Left renal cortex interstitium (tissue), 4 donors: Measurements from ENCODE around the gene B9D1. TPM values are rescaled to one million over a fixed set of nuclear protein-coding genes. Genes with fewer than 3 reads are reported as not detected.

Experiments used
- DNase-seq, 4 donors: peaks; one replicate each; pipeline ENCODE4 v3.0.0-alpha.2; 2013; ENCODE audit warnings: low read depth in 4 of 4, low spot score in 2 of 4, missing footprints in 1 of 4
- polyA plus RNA-seq, 4 donors: library from polyadenylated mRNA; unstranded; fragments of 120-200 nt; gene quantifications; one replicate each; pipeline ENCODE4 v1.2.1, GENCODE V29; 2013; ENCODE audit not compliant: insufficient read length in 4 of 4

B9D1 gene
- polyA plus RNA-seq, 4 donors, result 32.3 to 51.0 (median 42.9) TPM

GRCh38 chr17:19327031-19327783, 35.3 kb downstream of the B9D1 start:
- DNase-seq, result no peak

DNA sequence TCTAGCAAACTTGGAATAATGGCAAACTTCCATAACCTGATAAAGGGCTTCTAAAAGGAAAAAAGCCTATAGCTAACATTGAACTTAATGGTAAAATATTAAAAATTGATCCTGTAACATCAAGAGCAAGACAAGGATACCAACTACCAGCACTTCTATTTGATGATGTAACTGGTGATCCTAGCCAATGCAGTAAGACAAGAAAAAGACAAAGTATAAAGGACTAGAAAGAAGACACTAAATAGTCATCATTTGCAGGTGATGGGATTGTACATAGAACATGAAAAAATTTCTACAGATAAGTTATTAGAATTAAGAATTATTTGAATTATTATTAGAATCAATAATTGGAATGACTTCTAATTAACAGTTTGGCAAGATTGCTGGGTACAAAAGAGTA, 37.0 kb downstream of the B9D1 start:
- DNase-seq, result no peak

GRCh38 chr17:19322861-19323260, 39.7 kb downstream of the B9D1 start:
- no peak for DNase-seq

DNA sequence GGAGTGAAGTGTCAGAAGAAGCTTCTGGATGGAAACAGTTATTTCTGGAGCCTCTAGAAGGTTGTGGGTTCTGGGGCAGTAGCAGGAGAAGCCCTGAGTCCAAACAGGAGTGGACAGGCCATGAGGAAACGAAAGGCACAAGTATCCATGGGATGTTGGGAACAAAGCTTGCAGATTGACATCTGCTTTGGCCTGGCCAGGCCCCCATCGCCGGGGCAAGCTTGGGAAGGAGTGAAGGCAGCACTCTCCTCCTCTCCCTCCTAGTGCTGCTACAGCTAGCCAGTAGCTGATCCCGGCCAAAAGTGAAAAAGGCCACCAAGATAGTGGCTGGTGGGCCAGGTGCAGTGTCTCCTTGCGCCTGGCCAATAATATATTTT, 40.4 kb downstream of the B9D1 start:
- DNase-seq, result no peak

GRCh38 chr17:19321481-19322128, 40.9 kb downstream of the B9D1 start:
- no peak for DNase-seq

DNA sequence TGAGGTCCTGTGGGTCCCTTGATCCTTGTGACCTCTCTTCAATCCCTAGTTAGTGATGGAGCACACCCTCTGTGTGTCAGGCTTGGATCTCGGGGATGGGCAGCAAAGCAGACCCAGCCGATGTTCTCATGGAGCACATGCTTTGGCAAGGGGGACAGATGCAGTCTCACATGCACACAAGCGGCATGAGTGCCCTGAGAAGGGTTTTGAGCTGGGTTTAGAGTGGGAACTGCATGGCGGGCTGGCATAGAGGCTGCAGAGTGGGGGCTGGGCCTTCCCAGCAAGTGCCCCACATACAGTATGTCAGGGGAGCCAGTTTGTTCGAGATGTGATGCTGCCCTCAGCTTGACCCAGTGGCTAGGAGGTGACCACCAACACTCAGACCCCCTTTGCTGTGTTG, 41.6 kb downstream of the B9D1 start:
- DNase-seq, result no peak

DNA sequence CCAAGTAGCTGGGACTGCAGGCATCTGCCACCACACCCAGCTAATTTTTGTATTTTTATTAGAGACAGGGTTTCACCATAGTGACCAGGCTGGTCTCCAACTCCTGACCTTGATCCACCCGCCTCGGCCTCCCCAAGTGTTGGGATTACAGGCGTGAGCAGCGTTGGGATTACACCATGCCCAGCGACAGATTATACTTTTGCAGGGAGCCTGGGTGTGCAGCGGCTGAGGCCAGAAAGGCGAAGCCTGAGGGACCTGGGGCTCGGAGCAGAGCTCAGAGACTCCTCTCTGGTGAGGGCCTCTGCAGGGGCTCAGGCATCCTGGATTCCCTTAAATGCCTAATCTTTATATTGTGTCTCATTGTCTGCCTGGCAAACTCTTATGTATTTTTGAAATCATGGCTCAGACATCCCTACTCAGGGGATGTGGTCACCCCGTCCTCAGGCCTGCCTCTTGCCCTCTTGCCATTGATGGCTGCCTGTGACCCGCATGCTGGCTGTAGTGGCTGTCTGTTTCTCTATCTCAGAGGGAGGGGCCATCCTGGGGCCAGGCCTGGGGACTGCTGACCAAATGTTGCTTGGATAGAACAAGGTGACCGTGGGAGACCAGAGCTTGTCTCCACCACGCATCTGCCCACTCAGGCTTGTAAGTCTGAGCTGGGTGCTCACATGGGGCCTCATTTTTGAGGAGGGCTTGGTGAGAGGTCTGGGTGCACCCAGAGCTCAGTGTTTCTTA, 42.6 kb downstream of the B9D1 start:
- no peak for DNase-seq

- DNase-seq, result no peak
These were observed 43.9 kb downstream of the B9D1 start for GRCh38 chr17:19318611-19319010.

DNA sequence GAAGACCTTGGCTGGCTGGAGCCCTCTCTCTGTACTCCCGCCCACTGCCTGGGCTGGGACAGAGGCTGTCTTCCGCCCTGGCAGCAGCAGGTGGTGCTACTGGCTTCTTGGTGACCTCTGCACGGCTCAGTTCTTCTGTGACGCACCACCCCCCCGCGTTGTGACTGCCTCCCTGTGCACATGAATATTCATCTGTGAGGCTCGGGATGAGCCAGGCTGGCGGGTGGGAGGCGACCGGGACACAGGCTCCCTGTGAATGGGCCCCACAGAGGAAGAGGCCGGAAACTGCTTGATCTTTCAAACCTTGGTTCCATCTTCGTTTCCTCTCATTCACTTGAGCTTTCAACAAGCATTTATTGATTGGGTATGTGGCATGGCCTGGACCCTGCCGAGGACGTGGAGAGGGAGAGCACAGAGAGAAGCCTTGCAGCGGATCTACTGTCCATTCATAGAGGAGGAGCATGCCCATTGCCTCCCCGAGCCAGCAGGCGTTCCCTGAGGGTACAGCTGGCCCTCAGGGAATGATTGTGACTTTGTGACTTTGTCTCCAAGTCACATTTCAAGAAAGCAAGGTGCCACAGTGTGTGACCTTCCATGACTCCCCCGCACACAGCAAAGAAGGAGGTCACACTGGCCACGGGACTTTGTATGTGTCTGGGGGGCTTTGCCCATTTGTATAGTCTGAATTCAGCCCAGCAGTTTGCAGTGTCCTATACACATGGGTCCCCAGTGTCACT, 45.0 kb downstream of the B9D1 start:
- DNase-seq, result peak; percentile 58 to 90 (median 82)

DNA sequence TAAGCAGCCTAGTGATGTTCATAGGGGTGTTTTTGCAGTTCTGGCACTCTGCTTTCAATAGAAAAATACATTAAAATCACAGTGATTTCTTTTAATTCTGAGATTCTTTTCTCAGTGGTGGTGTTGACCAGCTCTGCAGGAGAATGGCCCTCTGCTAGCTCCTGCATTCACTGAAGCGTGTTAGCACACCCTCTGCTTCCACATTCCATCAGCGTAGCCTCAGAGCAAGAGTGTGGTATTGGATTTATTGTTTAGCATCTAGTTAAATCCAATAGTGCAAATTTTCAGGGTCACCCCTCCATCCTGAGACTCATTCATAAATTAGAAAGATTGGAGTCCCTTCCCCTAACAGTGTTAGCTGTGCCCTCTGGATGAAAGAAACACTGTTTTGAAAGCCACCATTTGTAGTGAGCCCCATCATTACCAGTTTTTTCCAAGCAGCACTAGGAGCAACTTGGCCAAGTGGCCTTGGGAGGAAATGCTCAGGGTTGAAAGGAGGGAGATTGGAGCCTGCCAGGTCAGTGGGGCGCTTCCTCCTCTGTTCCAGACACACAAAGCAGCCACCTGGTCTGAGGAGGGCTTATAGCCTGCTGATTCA, 45.7 kb downstream of the B9D1 start:
- peak in 2 of 4 donors; percentile 53 to 62 for DNase-seq

GRCh38 chr17:19315104-19315503, 47.4 kb downstream of the B9D1 start:
- no peak for DNase-seq

- DNase-seq, result no peak
These were observed 48.5 kb downstream of the B9D1 start for GRCh38 chr17:19313746-19314651.

DNA sequence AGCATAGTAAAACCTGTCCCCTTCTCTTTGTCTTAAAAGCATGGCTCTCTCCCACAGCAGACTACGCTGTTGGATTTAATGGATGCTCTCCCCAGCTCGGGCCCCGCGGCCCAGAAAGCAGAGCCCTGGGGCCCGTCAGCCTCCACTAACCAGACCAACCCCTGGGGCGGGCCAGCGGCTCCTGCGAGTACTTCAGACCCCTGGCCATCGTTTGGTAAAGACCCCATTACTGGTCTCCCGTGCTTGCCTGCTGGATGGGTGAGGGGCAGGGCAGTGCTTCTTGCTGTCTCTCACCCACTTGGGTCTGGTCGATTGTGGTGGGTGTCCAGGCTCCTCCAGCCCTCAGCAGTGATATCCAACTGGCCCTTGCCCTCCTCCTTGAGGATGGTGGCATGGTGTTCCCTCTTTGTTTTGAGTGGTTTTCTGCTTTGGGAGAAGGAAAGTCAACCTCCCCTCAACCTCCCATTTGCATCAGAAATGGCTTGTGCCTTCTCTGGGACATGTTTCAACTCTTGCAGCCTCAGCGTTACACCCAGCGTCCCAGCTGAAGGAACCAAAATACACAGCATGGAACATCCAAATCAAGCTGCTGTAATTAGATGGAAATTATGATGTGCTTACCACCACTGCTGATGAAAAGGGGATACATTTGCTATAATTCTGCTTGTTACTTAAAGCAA, 49.3 kb downstream of the B9D1 start:
- DNase-seq, result no peak

- no peak for DNase-seq
These were observed 50.1 kb downstream of the B9D1 start for GRCh38 chr17:19312406-19312805.

DNA sequence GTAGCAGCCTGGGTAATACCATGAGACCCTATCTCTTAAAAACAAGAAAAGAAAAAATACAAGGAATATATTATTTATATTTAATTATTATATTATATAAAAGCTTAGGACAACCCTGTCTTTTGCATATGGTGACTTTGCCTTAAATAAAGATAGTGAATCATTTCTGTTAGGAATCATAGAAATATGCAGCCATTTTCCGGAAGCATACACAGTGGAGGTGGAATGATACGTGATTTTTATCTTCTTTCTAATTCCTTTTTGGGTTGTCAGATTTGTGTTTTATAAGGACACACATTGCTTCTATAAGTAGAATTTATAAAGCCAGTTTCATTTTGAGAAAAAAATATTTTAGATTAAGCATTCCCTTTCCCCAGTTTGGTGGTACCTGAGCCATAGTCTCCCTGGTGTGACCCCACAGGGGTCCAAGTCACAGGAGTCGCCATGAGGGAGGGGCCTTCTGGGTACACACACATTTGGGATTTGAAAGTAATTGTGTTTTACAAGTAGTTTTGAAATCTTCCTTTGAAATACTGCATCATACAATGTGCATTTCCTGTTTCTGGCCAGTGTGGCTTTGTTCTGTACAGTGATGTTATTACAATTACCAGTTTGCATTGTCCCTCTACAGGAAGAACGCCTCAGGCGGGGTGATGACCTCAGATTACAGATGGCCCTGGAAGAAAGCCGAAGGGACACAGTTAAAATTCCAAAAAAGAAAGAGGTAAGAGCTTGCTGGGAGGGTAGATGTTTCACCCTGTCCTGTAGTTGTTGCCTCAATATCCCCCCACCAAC, 50.9 kb downstream of the B9D1 start:
- DNase-seq, result no peak

DNA sequence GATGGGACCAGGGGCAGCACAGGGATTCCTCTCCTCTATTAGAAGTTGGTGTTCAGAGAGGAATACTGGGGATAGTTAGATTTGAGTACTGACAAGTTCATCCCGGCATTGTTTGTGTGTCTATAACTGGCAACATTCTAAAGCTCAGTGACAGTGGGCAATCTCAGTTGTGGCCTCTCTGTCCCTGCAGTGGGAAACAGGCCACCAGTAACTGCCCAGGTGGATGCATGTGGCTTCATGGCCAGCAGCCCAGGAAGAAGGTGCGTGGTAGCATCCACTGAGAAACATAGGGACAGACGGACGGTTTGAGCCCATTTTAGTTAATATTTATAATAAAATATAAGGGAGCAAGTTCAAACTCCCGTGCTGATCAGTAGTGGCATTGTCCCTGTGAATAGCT, 51.5 kb downstream of the B9D1 start:
- DNase-seq, result no peak

DNA sequence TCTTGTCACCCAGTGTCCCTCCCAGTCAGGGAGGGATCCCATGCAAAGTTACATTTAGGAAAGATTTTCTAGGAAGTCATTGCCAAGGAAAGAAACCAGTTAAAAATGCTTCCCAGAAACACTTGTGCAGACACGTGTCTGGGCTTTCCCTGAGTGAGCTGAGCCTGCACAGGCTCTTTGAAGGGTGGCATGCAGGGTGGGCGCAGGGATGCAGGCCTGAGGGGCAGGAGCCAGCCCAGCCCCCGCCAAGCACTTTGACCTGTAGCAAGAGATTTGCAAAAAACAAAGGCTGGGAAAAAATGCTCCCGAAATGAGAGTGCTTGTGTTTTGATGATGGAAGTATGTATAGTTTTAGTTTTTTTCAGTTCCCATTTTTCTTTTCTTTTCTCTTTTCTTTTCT, 52.4 kb downstream of the B9D1 start:
- no peak for DNase-seq

DNA sequence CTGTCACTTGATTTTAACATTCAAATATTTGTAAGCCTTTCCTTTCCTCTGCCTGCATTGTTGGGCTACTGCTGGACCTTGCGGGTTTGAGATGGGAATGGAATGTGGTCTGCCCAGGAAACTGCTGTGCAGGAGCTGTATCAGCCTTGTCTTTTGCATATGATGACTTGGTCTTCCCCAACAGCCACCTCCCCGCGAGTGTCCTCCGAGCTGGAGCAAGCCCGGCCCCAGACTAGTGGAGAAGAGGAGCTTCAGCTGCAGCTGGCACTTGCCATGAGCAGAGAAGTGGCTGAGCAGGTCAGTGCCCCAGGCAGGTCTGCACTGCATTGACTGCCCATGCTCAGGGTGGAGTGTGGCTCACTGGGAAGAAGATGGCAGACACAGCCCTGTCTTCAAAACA, 52.8 kb downstream of the B9D1 start:
- DNase-seq, result no peak
